Eye (tissue), 1 donor: ENCODE results near the gene KCNC3.
A peak's percentile ranks its signal among the peaks of the same experiment; 100 is the strongest.
"Not testable (repeated sequence)": the region's sequence is repeated elsewhere in the genome, so short reads cannot be mapped to it uniquely, and the experiment has no call there.

Source experiments
- DNase-seq: peaks from one replicate; pipeline ENCODE4 v3.0.0-alpha.2; 2015

KCNC3 gene

DNA sequence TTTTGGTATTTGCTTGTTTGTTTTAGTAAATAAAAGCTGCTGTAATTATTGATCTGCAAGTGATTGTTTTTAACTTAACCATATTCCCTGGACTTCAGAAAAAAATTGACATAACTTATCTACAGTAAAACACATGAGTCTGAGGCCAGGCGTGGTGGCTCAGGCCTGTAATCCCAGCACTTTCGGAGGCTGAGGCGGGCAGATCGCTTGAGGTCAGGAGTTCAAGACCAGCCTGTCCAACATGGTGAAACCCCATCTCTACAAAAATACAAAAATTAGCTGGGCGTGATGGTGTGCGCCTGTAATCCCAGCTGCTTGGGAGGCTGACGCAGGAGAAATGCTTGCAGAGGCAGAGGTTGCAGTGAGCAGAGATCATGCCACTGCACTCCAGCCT is 24.3 kb upstream of the KCNC3 start:
- DNase-seq = not testable (repeated sequence)

DNA sequence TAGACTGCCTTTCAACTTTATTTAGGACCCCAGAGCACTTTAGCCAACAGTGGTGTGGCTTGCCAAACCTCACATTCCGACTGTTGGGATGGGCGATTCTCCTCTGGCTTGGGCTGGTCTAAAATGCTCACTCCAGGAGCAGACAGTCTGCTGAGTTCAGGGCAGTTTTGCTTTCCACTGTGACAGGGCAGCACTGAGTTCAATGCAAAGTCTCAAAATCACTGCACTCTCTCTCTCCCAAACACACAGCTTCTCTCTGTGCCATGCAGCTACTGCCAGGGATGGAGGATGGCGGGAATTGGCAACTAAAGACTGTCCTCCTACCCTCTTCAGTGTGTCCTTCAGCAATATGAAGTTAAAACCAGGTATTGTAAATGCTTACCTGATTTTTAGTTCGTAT is 23.1 kb upstream of the KCNC3 start:
- no peak for DNase-seq

- no peak for DNase-seq
Observed at GRCh38 chr19:50349277-50350057, 20.3 kb upstream of the KCNC3 start.

DNA sequence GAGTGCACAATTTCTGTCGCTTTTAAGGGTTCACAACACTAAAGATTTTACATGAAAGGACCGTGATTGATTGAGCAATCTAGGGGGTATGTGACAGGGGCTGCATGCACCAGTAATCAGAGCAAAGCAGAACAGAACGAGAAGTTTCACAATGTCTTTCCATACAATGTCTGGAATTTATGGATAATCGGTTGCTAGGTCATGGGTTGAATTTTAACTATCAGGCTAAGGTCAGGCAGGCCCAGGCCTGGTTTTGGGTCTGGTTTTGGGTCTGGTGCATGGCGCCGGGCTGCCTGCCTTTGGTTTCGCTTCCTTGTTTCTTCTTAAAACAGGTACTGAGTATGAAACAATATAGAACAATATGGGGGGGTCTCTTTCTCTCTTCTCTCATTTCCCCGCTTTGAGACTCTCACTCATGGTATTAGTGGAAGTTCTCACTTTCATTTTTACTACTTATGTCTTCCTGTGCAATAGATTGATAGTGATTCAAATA is 18.0 kb upstream of the KCNC3 start:
- DNase-seq = not testable (repeated sequence)

DNA sequence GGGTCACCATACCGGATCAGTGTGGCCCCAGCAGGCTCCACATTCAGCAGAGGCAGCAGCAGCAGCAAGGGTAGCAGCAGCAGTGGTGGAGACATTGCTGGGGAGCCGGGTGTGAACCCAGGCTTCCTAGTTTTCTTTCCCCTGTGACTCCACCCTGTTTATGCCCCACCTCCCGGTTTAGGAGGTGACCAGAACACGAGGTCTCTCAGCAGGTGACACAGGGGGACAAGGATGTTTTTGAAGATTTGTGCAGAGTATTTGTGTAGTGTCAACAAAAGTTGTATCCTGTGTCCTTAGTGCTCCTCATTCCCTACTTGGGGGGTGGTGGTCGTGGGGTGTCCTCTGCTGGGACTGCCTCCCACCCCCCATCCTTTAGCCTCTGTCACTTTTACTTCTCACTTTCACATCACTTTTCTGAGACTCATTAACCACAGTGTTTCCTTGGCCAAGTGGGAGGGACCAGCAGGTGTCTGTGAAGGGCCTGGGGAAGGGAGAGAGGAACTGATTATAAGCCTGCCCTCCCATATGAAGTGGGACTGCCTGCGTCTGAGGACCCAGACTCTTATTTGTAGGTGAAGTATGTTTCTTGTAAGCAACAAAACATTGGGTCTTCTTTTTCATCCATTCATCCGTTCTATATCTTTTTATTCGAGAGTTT is 15.6 kb upstream of the KCNC3 start:
- DNase-seq = no peak

GRCh38 chr19:50341091-50341564 is 12.0 kb upstream of the KCNC3 start:
- DNase-seq = no peak

- DNase-seq = no peak
Observed at GRCh38 chr19:50340331-50340730, 11.2 kb upstream of the KCNC3 start.

DNA sequence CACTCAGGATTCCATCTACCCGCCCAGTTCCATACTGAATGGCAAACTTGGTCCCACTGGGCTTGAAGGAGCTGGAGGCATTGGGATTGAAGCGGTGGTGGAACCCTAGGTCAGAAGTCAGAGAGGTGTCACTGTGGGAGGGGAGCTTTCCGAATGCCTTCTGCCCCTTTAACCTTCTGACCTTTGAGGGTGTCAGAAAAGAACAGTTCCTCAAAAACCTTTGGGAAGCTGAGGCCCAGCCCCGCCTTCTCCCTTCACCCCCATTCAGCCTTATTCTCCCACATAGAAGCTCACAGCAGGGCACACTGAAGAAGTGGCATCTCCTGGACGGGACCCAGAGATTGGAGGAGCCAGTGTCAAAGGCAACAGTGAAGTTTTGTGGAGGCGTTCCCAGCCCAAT is 7.9 kb upstream of the KCNC3 start:
- DNase-seq = not testable (repeated sequence)

DNA sequence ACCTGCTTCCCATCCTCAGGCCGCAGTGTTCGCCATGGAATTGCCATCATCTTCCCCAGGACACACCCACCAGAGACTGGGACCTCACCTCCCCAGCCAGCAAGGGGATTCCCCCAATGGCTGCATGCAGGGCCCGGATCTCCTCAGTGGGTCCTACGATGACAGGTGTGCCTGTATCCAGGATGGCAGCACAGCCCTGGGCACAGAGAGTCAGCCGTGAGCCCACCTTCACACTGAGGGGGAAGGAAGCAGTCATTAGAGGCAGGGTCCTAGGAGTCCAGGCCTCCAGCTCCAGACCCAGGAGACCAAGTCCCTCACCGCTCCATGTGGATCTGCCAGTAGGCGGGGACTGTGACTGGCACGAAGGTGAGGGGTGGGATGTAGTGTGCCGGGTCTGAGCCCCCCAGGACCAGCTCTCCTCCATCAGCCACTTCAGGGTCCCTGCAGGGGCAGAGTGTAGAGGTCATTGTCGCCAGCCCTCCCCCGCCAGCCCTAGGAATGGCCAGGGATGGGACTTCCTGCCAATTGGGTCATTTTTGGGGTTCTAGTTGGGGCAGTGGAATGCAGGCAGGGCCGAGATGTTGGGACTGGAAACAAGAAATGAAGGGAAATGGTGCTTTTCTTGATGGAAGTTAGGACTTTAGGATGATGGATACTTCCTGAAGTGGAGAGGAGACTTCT is 5.7 kb upstream of the KCNC3 start:
- no peak for DNase-seq

DNA sequence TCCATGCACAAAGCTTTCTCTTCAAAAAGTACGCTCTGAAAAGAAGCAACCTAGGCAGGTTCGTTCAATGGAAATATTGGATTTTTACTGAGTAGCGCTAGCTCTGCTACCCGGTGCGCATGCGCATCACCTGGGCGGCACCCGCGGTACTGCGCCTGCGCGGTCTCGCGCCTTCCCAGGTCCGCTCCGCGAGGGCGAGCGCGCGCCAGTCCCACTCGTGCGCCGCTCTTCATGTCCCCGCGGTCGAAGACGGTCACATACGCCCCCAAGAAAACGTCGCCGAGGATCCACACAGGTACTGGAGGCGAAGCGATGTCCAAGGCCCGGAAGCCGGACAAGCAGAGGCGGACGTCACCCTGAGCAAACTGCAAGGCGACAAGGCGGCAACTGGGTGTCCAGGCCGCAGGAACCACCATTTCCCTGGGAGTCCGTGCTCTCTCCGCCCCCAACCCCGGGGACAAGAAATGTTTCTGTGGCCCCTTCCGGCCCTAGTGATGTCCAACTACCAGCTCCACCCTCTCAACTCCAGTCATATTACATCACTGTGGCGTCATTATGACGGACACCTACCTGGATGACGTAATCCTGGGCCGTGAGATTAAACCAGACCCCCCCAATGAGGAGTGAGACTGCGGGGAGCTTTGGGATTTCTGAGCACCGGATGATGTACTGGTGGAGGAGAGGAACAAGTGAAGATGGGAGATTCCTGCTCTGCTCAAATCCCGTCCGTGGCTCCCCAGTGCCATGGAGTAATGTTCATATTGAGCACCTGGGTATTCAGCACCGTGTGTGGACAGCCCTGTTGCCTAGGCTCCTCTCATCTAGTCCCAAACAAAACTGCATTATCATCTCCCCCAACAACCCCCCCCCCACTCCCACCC is 4.8 kb upstream of the KCNC3 start:
- peak; percentile 97 for DNase-seq

DNA sequence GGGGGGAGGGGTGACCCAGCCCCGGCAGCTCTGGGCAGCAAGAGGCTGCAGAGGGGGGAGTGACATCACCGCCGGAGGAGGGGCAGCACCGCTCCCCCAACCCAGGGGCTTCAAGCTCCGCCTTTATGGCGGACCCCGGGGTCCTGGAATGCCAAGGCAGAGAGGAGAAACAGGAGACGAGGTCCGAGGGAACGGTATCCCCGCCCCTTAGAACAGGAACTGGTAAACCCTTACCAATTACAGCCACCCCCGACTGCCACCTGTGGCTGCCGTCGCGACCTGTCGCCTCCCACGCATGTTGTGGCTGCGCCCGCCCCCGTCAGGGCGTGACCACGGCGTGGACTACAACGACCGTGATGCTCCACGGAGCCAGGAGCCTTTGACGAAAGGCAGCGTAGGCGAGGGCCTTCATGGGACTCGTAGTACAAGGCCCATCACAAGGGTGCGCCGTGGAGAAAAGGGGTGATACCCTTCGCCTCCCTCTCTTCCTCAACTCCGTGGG is 4.1 kb upstream of the KCNC3 start:
- DNase-seq = peak; percentile 98

- DNase-seq = peak; percentile 82
Observed at GRCh38 chr19:50332244-50333038, 3.3 kb upstream of the KCNC3 start.

DNA sequence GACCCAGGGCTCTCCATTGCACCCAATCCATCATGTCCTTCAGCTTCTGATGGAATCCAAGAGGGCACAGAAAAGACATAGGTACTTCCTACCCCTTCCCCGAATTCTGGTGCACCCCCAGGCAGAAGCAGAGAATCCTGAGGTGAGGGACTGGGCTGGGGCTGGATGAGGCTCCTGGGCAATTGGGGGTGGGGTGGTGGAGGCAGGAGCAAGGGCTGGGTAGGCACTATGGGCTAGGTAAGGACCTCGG is 2.7 kb upstream of the KCNC3 start:
- DNase-seq = no peak

GRCh38 chr19:50331221-50331993 is 2.2 kb upstream of the KCNC3 start:
- DNase-seq = peak; percentile 23

- peak; percentile 96 for DNase-seq
Observed at GRCh38 chr19:50330365-50331078, 1.3 kb upstream of the KCNC3 start.

DNA sequence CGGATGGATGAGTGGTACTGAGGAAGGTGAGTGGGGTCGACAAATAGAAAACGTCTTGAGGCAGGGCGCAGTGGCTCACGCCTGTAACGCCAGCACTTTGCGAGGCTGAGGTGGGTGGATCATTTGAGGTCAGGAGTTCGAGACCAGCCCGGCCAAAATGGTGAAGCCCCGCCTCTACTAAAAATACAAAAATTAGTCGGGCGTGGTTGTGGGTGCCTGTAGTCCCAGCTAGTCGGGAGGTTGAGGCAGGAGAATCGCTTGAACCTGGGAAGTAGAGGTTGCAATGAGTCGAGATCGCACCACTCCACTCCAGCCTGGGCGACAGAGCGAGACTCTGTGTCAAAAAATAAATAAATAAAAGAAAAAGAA is 733 bp upstream of the KCNC3 start:
- DNase-seq = not testable (repeated sequence)

GRCh38 chr19:50328873-50329145 is 368 bp downstream of the KCNC3 start:
- no peak for DNase-seq

DNA sequence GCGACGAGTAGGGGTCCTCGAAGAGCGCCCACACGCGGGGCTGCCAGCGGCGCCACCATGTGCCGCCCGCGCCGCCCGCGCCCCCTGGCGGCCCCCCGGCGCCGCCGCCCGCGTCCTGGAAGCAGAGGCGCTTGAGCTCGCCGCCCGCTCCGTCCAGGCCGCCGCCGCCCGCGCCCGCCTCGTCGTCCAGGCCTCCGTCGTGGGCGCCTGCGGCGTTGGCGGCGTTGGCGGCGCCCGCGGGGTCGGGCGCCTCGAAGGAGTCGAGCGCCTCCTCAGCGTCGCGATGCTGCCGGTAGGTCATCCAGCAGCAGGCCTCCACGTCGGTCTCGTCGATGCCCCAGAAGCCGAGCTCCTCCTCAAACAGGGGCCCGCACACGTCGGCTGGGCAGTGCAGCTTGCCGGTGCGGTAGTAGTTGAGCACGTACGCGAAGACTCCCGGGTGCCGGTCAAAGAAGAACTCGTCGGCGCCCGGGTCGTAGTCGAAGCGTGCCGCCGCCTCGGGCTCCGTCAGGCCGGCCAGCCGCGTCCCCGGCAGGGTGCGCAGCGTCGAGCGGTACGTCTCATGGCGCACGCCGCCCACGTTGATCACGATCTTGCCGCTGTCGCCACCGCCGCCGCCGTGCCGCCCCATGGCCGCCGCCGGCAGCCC is 829 bp downstream of the KCNC3 start:
- peak; percentile 66 for DNase-seq

DNA sequence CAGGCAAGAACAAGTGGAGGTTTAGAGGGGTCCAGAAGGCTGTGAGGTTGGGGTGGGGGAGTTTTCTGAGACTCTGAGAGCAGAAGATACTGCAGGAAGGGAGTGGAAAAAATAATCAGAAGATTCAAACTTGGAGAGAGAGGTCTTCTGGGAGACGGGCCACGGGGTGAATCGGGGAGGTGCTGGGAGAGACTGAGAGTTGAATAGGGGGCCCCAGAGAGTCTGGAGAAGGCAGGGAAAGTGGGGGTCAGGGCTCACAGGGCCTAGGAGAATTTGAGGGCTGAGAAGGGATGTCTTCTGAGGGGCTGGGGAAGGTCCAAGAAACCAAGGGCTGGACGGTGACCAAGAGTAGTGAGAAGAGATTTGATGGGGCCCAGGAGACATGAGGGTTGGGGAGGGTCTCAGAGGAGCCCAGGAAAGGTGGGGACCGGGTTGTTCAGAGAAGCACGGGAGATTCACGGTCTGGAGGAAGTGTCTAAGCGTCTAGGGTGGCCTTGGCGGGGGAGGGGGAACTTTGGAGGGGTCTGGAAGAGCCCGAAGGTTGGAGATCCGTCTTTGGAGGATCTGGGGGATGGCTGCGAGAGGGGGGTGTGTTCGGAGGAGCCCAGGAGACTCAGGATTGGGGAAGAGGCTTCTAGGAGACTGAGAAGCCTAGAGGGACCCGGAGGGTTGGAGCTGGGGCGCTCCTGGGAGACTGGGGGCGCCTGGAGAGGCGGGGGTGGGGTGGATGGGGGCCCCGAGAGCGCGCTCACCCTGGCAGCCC is 1.5 kb downstream of the KCNC3 start:
- DNase-seq = no peak
